Progenitor cell of endocrine pancreas (in vitro differentiated cells): ENCODE data around the gene CREBBP. TPM values are rescaled to one million over a fixed set of nuclear protein-coding genes. Genes with fewer than 3 reads are reported as not detected.

Experiments
- DNase-seq: peaks from one replicate; pipeline ENCODE4 v3.0.0; 2021; ENCODE audit warnings: low spot score; ENCODE audit not compliant: unreplicated experiment
- H3K27ac Mint-ChIP-seq: 2 replicates; pipeline ENCODE4 v1.8.0; 2021; ENCODE audit warnings: mild to moderate bottlenecking, moderate library complexity, mixed read lengths
- H3K27me3 Mint-ChIP-seq: 2 replicates; pipeline ENCODE4 v1.8.0; 2021; ENCODE audit warnings: mixed read lengths
- H3K36me3 Mint-ChIP-seq: 2 replicates; pipeline ENCODE4 v1.8.0; 2022; ENCODE audit warnings: mixed read lengths; ENCODE audit not compliant: insufficient read depth
- H3K4me1 Mint-ChIP-seq: 2 replicates; pipeline ENCODE4 v1.8.0; 2021; ENCODE audit warnings: low read depth, mixed read lengths
- H3K4me3 Mint-ChIP-seq: 2 replicates; pipeline ENCODE4 v1.8.0; 2021; ENCODE audit warnings: low read depth, mild to moderate bottlenecking, moderate library complexity, mixed read lengths
- H3K9me3 Mint-ChIP-seq: 2 replicates; pipeline ENCODE4 v1.8.0; 2021; ENCODE audit warnings: low read depth, mixed read lengths
- CTCF ChIP-seq: fragments of 200-600 bp; sonication (generic); IDR thresholded peaks from one replicate; pipeline ENCODE4 v1.5.0; 2021; ENCODE audit warnings: antibody characterized with exemption, mild to moderate bottlenecking; ENCODE audit not compliant: unreplicated experiment
- total RNA-seq: library from RNA; stranded (reverse); gene quantifications from 2 replicates; pipeline ENCODE4 v1.2.1, GENCODE V29; 2021

CREBBP gene
- total RNA-seq, 1 donor from 2014 or later: 144 TPM

DNA sequence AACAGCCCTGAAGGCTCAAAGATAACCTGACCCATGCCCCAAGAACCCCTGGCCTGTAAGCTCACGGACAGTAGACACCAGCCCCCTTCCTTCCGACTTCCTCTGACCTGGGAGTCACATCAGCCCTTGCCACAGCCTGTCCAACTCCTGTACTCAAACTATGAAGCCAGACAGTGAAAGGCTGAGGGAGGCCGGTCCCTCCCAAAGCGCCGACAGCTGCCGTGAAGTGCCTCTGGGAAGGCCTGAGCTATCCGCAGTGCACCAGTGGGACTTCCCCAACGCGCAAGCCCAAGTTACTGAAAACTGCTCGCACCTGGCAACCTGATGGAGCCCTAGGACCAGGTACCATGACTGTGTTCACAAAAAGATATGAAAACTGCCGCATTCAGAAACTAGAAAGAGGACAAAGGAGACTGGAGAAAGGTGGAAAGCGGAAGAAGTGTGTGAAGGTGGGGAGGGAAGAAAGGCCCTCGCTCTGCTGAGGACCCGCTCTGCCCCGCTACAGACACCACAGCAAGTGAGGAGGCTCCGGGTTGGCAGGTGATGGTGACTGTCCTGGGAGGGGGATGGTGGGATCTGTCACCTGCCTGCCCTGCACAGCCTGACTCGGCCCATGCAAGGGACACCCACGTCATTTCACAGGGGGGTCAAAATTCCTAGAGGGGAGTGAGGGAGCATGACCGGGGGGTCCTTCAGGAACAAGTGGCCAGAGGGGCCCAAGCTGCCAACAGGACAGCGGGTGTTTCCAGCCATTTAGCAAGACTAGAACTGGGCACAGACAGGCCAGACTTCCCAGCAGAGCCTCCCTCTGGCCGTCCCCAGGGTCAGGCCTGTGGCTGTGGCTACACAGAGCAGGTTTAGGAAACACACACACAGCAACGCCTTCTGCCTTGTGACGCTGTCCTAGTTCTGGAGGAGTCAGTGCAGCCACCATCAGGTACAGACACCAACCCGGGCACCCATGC is 150.1 kb downstream of the CREBBP start:
- no peak for TF ChIP-seq CTCF
- no peak overlapping the region for H3K4me3 Mint-ChIP-seq
- no peaks in the 10 kb centered on the region for H3K27me3 Mint-ChIP-seq
- H3K9me3 Mint-ChIP-seq: no peaks in the 10 kb centered on the region
- no peaks in the 10 kb centered on the region for H3K4me1 Mint-ChIP-seq
- no peak for DNase-seq
- H3K36me3 Mint-ChIP-seq: peaks cover 36% of the 10 kb centered on the region
- peak overlapping the region; percentile 73 for H3K27ac Mint-ChIP-seq

DNA sequence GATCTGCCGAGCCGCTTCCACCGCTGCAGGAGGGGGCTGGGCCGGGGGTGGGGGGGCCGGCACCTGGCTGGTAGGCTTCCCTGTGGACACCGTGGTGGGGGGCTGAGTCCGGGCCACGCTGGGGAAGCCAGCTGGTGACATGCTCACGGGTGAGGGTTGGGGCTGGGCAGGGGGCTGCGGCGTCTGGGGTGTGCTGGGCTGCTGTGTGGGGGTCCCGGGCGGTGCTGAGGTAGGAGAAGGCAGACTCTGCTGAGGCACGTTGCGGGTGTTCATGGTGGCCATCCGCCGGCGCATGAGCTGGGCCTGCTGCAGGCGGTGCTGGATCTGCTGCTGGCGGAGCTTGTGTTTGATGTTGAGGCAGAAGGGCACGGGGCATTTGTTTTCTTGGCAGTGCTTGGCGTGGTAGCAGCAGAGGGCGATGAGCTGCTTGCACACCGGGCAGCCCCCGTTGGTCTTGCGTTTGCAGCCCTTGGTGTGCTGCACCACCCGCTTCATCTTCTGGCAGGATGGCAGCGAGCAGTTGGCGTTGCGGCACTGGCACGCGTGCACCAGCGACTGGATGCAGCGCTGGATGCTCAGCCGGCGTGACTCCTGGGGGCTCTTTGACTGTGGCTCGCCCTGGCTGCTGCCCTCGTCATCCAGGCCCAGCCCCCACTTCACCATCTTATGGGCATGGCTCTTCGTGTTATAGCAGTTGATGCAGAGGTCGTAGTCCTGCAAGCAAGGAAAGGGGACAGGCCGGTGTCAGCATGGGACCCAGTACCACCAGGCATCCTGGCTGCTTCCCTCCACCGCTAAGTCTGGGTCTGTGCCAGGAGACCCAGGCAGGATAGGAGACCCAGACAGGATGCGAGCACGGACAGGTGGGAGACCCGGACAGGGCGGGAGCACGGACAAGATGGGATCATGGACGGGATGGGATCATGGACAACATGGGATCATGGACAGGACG is 151.1 kb downstream of the CREBBP start:
- Mint-ChIP-seq H3K9me3 (no peaks in the 10 kb centered on the region), H3K4me3 (no peak overlapping the region), H3K27me3 (no peaks in the 10 kb centered on the region), H3K4me1 (no peaks in the 10 kb centered on the region), H3K36me3 (peaks cover 32% of the 10 kb centered on the region), H3K27ac (peak overlapping the region; percentile 73)
- no peak for TF ChIP-seq CTCF
- no peak for DNase-seq

DNA sequence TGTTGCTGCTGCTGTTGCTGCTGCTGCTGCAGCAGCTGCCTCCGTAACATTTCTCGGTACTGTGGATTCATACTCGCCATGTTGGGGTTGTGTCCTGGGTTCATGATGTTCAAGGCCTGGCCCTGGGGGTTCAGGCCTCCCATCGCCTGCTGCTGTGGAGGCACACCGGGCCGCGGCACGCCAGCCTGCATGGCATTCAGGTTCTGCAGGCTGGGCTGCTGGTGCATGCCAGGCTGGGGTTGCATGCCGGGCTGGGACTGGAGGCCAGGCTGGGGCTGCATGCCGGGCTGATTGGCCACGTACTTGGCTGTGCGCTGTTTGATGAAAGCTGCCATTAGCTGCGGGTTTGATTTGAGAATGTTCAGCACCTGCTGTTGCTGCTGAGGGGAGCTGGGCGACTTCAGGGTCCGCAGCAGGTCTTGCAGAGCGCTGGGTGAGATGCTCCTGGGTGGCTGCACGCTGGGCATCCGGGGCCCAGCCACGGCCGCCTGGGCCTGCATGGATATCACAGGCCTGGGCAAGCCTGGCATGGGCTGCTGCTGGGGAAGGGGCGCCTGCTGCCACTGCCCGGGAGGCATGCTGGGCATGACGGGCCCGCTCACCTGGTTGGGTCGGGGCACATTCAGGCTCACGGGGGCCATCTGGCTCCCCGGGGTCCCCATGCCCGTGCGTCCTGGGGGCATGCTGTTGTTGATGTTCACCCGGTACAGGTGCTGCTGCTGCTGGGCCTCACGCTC is 151.9 kb downstream of the CREBBP start:
- peaks cover 26% of the 10 kb centered on the region for H3K36me3 Mint-ChIP-seq
- no peaks in the 10 kb centered on the region for H3K4me1 Mint-ChIP-seq
- H3K9me3 Mint-ChIP-seq: no peaks in the 10 kb centered on the region
- TF ChIP-seq CTCF: no peak
- no peak overlapping the region for H3K4me3 Mint-ChIP-seq
- no peaks in the 10 kb centered on the region for H3K27me3 Mint-ChIP-seq
- H3K27ac Mint-ChIP-seq: peak overlapping the region; percentile 10
- no peak for DNase-seq

- Mint-ChIP-seq H3K4me1 (no peaks in the 10 kb centered on the region), H3K27ac (no peak overlapping the region), H3K9me3 (no peaks in the 10 kb centered on the region), H3K4me3 (no peak overlapping the region), H3K27me3 (no peaks in the 10 kb centered on the region), H3K36me3 (peaks cover 25% of the 10 kb centered on the region)
- TF ChIP-seq CTCF: no peak
- DNase-seq: no peak
Measured at GRCh38 chr16:3727806-3728381, 152.6 kb downstream of the CREBBP start.
